GM19455 (cell line): ENCODE data around the gene RAP1A.
"Not testable (repeated sequence)": the region's sequence is repeated elsewhere in the genome, so short reads cannot be mapped to it uniquely, and the experiment has no call there.

Source experiments
- ATAC-seq: cut with Tn5 transposase; IDR thresholded peaks from one replicate; pipeline ENCODE4 v1.9.1; 2021; ENCODE audit not compliant: unreplicated experiment

The RAP1A gene

GRCh38 chr1:111734856-111735255 lies 115.3 kb downstream of the RAP1A start:
- no peak for ATAC-seq

- ATAC-seq: no peak
Measured at GRCh38 chr1:111735321-111735720, 115.7 kb downstream of the RAP1A start.

GRCh38 chr1:111735858-111736544 lies 116.4 kb downstream of the RAP1A start:
- ATAC-seq: no peak

- no peak for ATAC-seq
Measured at GRCh38 chr1:111736548-111737215, 117.1 kb downstream of the RAP1A start.

- ATAC-seq: no peak
Measured at GRCh38 chr1:111737216-111738132, 117.9 kb downstream of the RAP1A start.

GRCh38 chr1:111738133-111738435 lies 118.5 kb downstream of the RAP1A start:
- no peak for ATAC-seq

GRCh38 chr1:111738436-111739193 lies 119.0 kb downstream of the RAP1A start:
- peak; percentile 62 for ATAC-seq

GRCh38 chr1:111739194-111739924 lies 119.8 kb downstream of the RAP1A start, which contains the start of gene INKA2:
INKA2 (minus strand) TSS chr1:111739395; CDS start chr1:111739242, 153 bp downstream.
- peak; percentile 89 for ATAC-seq

DNA sequence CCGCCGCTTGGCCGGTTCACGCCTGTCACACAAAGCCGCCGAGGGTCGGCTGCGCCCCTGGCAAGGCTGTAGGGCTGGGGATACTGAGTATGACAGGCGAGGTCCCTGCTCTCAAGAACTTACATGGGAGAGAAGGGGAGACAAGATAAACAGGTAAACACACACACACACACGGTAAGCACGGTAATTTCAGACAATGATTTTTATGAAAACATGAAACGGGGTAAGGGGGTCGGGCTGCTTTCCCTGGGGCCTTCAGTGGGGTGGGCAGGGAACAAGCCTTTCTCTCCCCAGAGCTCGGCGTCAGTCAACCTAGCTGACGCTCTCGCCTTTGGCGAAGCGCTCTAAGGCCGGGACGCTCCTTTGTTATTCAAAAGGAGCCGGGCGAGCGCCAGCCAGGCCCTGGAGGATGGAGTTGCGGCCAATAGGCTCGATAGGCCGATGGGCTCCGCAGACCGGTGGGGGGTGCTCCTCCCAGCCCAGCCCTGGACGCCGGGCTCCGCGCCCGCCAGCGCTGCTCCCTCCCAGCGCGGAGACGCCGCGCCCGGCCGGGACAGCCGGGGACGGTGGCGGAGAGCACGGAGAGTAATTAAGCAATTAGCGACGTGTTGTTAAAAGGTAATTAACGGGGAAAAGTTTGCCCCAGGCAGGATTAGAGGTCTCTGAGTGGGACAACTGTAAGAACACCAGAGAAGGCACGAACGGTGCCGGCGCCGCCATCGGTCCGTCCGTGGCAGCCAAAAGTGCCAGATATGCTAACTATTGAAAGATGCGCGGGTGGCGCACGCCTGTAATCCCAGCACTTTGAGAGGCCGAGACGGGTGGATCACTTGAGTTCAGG lies 120.6 kb downstream of the RAP1A start:
- no peak for ATAC-seq

DNA sequence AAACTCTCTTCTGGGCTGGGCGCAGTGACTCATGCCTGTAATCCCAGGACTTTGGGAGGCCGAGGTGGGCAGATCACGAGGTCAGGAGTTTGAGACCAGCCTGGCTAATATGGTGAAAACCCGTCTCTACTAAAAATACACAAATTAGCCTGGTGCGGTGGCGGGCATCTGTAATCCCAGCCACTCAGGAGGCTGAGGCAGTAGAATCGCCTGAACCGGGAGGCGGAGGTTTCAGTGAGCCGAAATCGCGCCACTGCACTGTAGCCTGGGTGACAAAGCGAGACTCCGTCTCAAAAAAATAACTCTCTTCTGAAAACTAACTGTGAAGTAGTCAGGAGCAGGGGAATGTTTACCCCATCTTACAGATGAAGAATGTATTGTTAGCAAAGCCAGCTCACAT lies 122.7 kb downstream of the RAP1A start:
- not testable (repeated sequence) for ATAC-seq

- no peak for ATAC-seq
Measured at GRCh38 chr1:111742938-111743549, 123.5 kb downstream of the RAP1A start.

DNA sequence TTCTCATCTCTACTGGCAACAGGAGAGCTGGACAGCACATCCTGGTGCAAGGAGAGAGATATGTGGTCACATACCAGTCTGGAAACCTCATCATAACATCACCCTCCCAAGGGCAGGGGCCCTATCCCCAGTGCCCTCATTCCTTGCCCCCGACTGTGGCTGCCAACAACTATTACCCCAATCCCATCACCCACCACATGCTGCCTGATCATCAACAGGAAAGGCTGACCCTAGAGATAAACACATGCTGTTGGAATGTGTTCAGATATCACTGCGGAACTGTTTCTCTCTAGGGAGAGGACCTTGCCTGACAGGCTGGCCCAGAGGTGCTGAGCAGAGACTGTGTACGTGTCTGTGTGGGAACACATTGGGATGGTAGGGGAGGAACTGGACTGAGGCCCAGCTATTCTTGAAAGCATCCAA lies 124.1 kb downstream of the RAP1A start:
- no peak for ATAC-seq

DNA sequence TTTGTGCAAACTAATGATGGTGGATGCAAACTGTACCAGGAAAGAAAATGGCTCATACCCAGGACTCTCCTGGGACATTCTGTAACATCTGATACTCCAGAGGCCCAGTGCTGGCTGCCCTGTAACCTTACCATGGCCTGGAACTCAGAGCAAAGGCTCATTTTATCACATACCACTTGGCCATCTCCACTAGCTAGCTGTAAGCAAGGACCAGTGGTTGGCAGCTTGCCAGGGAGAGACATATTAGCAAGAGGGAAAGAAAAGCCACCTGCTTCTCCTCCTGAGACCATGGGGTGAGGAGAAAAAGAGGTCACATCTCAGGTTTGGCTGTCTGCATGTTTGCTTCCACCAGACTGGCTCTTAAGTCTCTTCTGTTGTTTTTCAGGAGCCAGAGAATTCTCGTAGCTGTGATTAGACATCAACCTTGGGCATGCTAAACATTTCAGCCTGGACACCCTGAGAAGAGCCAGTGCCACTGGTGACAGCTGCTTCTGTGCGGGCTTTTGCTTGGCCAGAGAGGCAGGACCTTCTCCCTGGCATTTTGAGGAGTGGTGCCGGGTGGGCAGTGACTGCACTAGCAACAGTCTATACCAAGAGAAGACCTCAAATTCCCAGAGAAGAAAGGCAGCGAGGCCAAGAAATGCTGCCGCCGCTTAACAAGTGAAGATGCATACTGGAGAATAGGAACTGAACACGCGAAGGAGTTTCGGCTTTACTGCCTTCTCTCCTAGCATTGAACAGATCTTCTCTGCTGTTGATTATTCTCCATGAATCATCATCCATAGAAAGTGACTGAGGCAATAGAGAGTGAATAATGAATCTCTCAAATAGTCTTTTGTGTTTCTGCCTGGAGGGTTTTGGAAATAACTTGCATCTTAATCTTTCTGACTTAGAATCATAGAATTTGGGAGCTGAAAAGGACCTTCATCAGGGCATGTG lies 126.4 kb downstream of the RAP1A start:
- no peak for ATAC-seq

GRCh38 chr1:111746614-111746999 lies 127.0 kb downstream of the RAP1A start:
- ATAC-seq: no peak

DNA sequence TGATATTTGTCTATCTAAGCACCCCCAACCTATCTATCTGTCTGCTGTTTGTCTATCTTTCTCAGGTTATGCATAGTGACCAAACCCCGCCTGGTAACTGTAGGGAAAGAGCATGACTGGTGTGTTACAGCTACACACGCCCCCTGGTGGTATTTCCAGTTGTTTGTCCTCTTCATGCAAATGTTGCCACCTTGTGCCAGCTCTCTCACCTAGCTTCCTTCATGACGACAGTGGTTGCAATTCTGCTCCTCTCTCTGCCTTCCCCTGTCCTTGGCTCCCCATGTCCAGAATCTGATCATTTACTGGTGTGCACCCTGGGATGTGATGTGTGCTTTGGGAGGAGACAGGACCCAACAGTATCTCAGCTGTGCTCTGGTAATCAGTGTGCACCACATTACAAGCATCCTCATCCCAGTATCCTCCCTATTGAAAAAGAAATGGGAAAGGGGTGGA lies 127.7 kb downstream of the RAP1A start:
- no peak for ATAC-seq

DNA sequence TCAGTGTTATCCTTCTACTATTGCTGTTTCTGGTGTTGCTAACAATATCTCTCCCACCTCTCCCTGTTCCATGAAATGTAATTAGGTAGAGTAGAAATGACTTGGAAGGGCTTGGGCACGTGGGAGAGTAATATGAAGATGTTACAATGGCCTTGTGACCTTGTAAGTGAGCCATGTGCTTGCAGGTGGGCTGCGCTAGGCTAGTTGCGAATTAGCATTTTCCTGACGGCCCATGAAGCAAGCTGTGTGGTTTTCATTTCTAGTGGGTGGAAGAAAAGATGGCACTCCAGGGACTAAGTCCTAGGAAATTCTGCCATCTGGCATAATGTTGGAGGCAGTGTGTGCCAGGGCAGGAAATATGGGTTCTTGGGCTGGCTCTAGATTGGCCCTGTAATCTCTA lies 128.4 kb downstream of the RAP1A start:
- no peak for ATAC-seq

- ATAC-seq: no peak
Measured at GRCh38 chr1:111749628-111750027, 130.0 kb downstream of the RAP1A start.

DNA sequence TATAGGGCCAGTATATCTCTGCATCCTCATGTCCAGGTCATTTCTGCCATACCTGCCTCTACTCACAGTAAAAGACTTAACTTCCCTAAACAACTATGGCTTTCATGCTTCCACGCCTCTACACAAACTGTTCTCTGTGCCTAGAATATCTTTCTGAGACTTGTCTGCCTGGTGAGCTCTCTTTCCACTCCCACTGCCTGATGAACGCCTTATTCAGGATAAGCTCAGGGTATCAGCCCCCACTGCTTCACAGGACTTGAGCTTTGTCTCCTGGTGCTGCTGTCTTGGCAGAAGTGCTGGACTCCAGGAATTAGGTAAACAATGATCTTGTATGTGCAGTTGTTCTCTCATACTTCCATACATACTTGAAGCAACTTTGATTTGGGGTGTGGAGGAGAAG lies 131.3 kb downstream of the RAP1A start:
- no peak for ATAC-seq
